HepG2 (cell line): ENCODE measurements around the gene LDHAL6B. TPM values are rescaled to one million over a fixed set of nuclear protein-coding genes. Genes with fewer than 3 reads are reported as not detected.

Experiments
- ARNTL ChIP-seq: sonication (generic); formaldehyde crosslinking; IDR thresholded peaks from 2 replicates; pipeline ENCODE4 v1.4.0; 2020; ENCODE audit warnings: mild to moderate bottlenecking, missing genetic modification reagents
- ATF1 ChIP-seq: IDR thresholded peaks from 2 replicates; pipeline ENCODE4 v1.6.1; 2016; ENCODE audit warnings: mild to moderate bottlenecking, control low read depth
- GMEB2 ChIP-seq: IDR thresholded peaks from 2 replicates; pipeline ENCODE4 v1.6.1; 2016; ENCODE audit warnings: missing biosample characterization, missing genetic modification reagents, low read depth
- GTF3A ChIP-seq: sonication (generic); formaldehyde crosslinking; conservative IDR thresholded peaks from 2 replicates; pipeline ENCODE4 v1.4.0; 2020; ENCODE audit warnings: mild to moderate bottlenecking, missing genetic modification reagents
- HNF1B ChIP-seq: sonication (generic); formaldehyde crosslinking; IDR thresholded peaks from 2 replicates; pipeline ENCODE4 v1.5.1; 2020; ENCODE audit warnings: mild to moderate bottlenecking, moderate library complexity, missing genetic modification reagents
- STAT6 ChIP-seq: sonication (generic); formaldehyde crosslinking; IDR thresholded peaks from 2 replicates; pipeline ENCODE4 v1.4.0; 2020; ENCODE audit warnings: missing genetic modification reagents, mild to moderate bottlenecking, borderline replicate concordance
- ZBTB39 ChIP-seq: sonication (generic); formaldehyde crosslinking; IDR thresholded peaks from 2 replicates; pipeline ENCODE4 v1.5.0; 2020; ENCODE audit warnings: missing genetic modification reagents
- ZBTB44 ChIP-seq: sonication (generic); formaldehyde crosslinking; IDR thresholded peaks from 2 replicates; pipeline ENCODE4 v1.4.0; 2020; ENCODE audit warnings: missing genetic modification reagents
- polyA plus RNA-seq, 8 experiments: library from polyadenylated mRNA; depleted of rRNA in 3 of 8; stranded (reverse) in 7 of 8; unstranded in 1 of 8; fragments of >200 nt; fragmentation: Illumina TruSeq in 4 of 8; extraction: Trizol in 4 of 8; gene quantifications; 2 replicates each; pipeline versions ENCODE4 v1.2.1 to v1.2.3, GENCODE V29; 2011 to 2016; ENCODE audit warnings: low read depth in 4 of 8, missing spikeins in 1 of 8, mixed read lengths in 1 of 8; ENCODE audit not compliant: insufficient read depth in 1 of 8
- total RNA-seq, 5 experiments: library from RNA; depleted of rRNA; stranded (reverse); fragments of >200 nt; fragmentation: Illumina TruSeq; extraction: Trizol; gene quantifications; 2 replicates each; pipeline ENCODE4 v1.2.3, GENCODE V29; 2016; ENCODE audit warnings: low read depth in 1 of 5
- TF ChIP-seq, protein P1 (sequence below): sonication (generic); formaldehyde crosslinking; IDR thresholded peaks from 2 replicates; pipeline ENCODE4 v1.4.0; 2020; ENCODE audit warnings: mild to moderate bottlenecking, missing genetic modification reagents
- TF ChIP-seq, protein P2 (sequence below): sonication (generic); formaldehyde crosslinking; IDR thresholded peaks from 2 replicates; pipeline ENCODE4 v1.5.1; 2020; ENCODE audit warnings: mild to moderate bottlenecking, missing genetic modification reagents, borderline replicate concordance

The LDHAL6B gene
- total and polyA plus RNA-seq, 2 of the 13 experiments (the other 11 are each of a cell fraction or from before 2014, with no cell fraction given): not detected

- TF ChIP-seq ZBTB39 (CRISPR knock-in tag) (no peak), GTF3A (CRISPR knock-in tag) (no peak), ZBTB44 (CRISPR knock-in tag) (no peak), ARNTL (no peak), GMEB2 (CRISPR knock-in tag) (no peak), ATF1 (CRISPR knock-in tag) (no peak; the same call in 1 of the 2 replicates), STAT6 (CRISPR knock-in tag) (no peak), HNF1B (no peak)
- TF ChIP-seq, protein P1, sequence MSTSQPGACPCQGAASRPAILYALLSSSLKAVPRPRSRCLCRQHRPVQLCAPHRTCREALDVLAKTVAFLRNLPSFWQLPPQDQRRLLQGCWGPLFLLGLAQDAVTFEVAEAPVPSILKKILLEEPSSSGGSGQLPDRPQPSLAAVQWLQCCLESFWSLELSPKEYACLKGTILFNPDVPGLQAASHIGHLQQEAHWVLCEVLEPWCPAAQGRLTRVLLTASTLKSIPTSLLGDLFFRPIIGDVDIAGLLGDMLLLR (CRISPR knock-in tag): no peak
- TF ChIP-seq, protein P2, sequence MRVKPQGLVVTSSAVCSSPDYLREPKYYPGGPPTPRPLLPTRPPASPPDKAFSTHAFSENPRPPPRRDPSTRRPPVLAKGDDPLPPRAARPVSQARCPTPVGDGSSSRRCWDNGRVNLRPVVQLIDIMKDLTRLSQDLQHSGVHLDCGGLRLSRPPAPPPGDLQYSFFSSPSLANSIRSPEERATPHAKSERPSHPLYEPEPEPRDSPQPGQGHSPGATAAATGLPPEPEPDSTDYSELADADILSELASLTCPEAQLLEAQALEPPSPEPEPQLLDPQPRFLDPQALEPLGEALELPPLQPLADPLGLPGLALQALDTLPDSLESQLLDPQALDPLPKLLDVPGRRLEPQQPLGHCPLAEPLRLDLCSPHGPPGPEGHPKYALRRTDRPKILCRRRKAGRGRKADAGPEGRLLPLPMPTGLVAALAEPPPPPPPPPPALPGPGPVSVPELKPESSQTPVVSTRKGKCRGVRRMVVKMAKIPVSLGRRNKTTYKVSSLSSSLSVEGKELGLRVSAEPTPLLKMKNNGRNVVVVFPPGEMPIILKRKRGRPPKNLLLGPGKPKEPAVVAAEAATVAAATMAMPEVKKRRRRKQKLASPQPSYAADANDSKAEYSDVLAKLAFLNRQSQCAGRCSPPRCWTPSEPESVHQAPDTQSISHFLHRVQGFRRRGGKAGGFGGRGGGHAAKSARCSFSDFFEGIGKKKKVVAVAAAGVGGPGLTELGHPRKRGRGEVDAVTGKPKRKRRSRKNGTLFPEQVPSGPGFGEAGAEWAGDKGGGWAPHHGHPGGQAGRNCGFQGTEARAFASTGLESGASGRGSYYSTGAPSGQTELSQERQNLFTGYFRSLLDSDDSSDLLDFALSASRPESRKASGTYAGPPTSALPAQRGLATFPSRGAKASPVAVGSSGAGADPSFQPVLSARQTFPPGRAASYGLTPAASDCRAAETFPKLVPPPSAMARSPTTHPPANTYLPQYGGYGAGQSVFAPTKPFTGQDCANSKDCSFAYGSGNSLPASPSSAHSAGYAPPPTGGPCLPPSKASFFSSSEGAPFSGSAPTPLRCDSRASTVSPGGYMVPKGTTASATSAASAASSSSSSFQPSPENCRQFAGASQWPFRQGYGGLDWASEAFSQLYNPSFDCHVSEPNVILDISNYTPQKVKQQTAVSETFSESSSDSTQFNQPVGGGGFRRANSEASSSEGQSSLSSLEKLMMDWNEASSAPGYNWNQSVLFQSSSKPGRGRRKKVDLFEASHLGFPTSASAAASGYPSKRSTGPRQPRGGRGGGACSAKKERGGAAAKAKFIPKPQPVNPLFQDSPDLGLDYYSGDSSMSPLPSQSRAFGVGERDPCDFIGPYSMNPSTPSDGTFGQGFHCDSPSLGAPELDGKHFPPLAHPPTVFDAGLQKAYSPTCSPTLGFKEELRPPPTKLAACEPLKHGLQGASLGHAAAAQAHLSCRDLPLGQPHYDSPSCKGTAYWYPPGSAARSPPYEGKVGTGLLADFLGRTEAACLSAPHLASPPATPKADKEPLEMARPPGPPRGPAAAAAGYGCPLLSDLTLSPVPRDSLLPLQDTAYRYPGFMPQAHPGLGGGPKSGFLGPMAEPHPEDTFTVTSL: no peak
These were observed 49.2 kb downstream of the LDHAL6B start (continued) for GRCh38 chr15:59255680-59256336.
